HepG2 (cell line): ENCODE measurements around the gene SLC25A22. TPM values are rescaled to one million over a fixed set of nuclear protein-coding genes. Genes with fewer than 3 reads are reported as not detected.

ENCODE experiments used
- BHLHE40 ChIP-seq: IDR thresholded peaks from 2 replicates; pipeline ENCODE4 v1.6.1; 2011; ENCODE audit warnings: low read length, improper control_type of control experiment
- BRD4 ChIP-seq: sonication (generic); formaldehyde crosslinking; IDR thresholded peaks from 2 replicates; pipeline ENCODE4 v1.4.0; 2020; ENCODE audit warnings: missing genetic modification reagents
- CEBPG ChIP-seq: IDR thresholded peaks from 2 replicates; pipeline ENCODE4 v1.6.1; 2016
- CSRNP1 ChIP-seq: sonication (generic); formaldehyde crosslinking; IDR thresholded peaks from 2 replicates; pipeline ENCODE4 v1.8.1; 2023; ENCODE audit warnings: mild to moderate bottlenecking, missing genetic modification reagents
- FOSL1 ChIP-seq: sonication (generic); formaldehyde crosslinking; IDR thresholded peaks from 2 replicates; pipeline ENCODE4 v1.9.0; 2021; ENCODE audit warnings: missing genetic modification reagents, borderline replicate concordance
- FOSL2 ChIP-seq: sonication (generic); formaldehyde crosslinking; IDR thresholded peaks from 2 replicates; pipeline ENCODE4 v1.4.0; 2020; ENCODE audit warnings: missing genetic modification reagents
- HMGA1 ChIP-seq: sonication (generic); formaldehyde crosslinking; conservative IDR thresholded peaks from 2 replicates; pipeline ENCODE4 v1.4.0; 2020; ENCODE audit warnings: missing genetic modification reagents
- MED13 ChIP-seq: sonication (generic); formaldehyde crosslinking; IDR thresholded peaks from 2 replicates; pipeline ENCODE4 v1.5.0; 2020; ENCODE audit warnings: missing genetic modification reagents
- MXD3 ChIP-seq: IDR thresholded peaks from 2 replicates; pipeline ENCODE4 v1.6.1; 2016; ENCODE audit warnings: mild to moderate bottlenecking, missing biosample characterization, missing genetic modification reagents
- NFIB ChIP-seq: sonication (generic); formaldehyde crosslinking; IDR thresholded peaks from 2 replicates; pipeline ENCODE4 v1.9.0; 2021; ENCODE audit warnings: missing genetic modification reagents, mild to moderate bottlenecking, borderline replicate concordance
- NFYC ChIP-seq: IDR thresholded peaks from 2 replicates; pipeline ENCODE4 v1.6.1; 2016; ENCODE audit warnings: missing genetic modification reagents, missing compliant biosample characterization
- PCBP2 ChIP-seq: fragments of 200-400 bp; formaldehyde crosslinking; optimal IDR thresholded peaks from 2 replicates; pipeline ENCODE3; 2018; ENCODE audit warnings: low read length, low read depth; ENCODE audit not compliant: poor library complexity, severe bottlenecking
- SAP130 ChIP-seq: IDR thresholded peaks from 2 replicates; pipeline ENCODE4 v1.6.1; 2016; ENCODE audit warnings: low read depth
- SMARCE1 ChIP-seq: fragments of 450-650 bp; IDR thresholded peaks from 2 replicates; pipeline ENCODE4 v1.6.1; 2017; ENCODE audit warnings: borderline replicate concordance
- SNAPC5 ChIP-seq: sonication (generic); formaldehyde crosslinking; IDR thresholded peaks from 2 replicates; pipeline ENCODE4 v1.8.1; 2023; ENCODE audit warnings: mild to moderate bottlenecking, missing genetic modification reagents, borderline replicate concordance
- THRA ChIP-seq: sonication (generic); formaldehyde crosslinking; IDR thresholded peaks from 2 replicates; pipeline ENCODE4 v1.4.0; 2020; ENCODE audit warnings: missing genetic modification reagents, borderline replicate concordance
- TRIM22 ChIP-seq: fragments of 450-650 bp; IDR thresholded peaks from 2 replicates; pipeline ENCODE4 v1.6.1; 2017
- ZBTB33 ChIP-seq: sonication (generic); formaldehyde crosslinking; IDR thresholded peaks from 2 replicates; pipeline ENCODE4 v1.4.0; 2020; ENCODE audit warnings: missing genetic modification reagents
- ZBTB42 ChIP-seq: sonication (generic); formaldehyde crosslinking; IDR thresholded peaks from 2 replicates; pipeline ENCODE4 v1.5.0; 2020; ENCODE audit warnings: mild to moderate bottlenecking, missing genetic modification reagents
- ZNF264 ChIP-seq: sonication (generic); formaldehyde crosslinking; IDR thresholded peaks from 2 replicates; pipeline ENCODE4 v1.4.0; 2020; ENCODE audit warnings: missing genetic modification reagents
- ZNF331 ChIP-seq: sonication (generic); formaldehyde crosslinking; IDR thresholded peaks from 2 replicates; pipeline ENCODE4 v1.4.0; 2020; ENCODE audit warnings: missing genetic modification reagents
- ZNF367 ChIP-seq: sonication (generic); formaldehyde crosslinking; IDR thresholded peaks from 2 replicates; pipeline ENCODE4 v1.4.0; 2020; ENCODE audit warnings: missing genetic modification reagents, borderline replicate concordance
- ZNF451 ChIP-seq: sonication (generic); formaldehyde crosslinking; IDR thresholded peaks from 2 replicates; pipeline ENCODE4 v1.5.0; 2020; ENCODE audit warnings: mild to moderate bottlenecking, missing genetic modification reagents
- ZNF652 ChIP-seq: IDR thresholded peaks from 2 replicates; pipeline ENCODE4 v1.6.1; 2016; ENCODE audit warnings: low read depth, borderline replicate concordance
- ZNF773 ChIP-seq: sonication (generic); formaldehyde crosslinking; IDR thresholded peaks from 2 replicates; pipeline ENCODE4 v1.4.0; 2020; ENCODE audit warnings: missing genetic modification reagents, borderline replicate concordance
- polyA plus RNA-seq, 8 experiments: library from polyadenylated mRNA; depleted of rRNA in 3 of 8; stranded (reverse) in 7 of 8; unstranded in 1 of 8; fragments of >200 nt; fragmentation: Illumina TruSeq in 4 of 8; extraction: Trizol in 4 of 8; gene quantifications; 2 replicates each; pipeline versions ENCODE4 v1.2.1 to v1.2.3, GENCODE V29; 2011 to 2016; ENCODE audit warnings: low read depth in 4 of 8, missing spikeins in 1 of 8, mixed read lengths in 1 of 8; ENCODE audit not compliant: insufficient read depth in 1 of 8
- total RNA-seq, 5 experiments: library from RNA; depleted of rRNA; stranded (reverse); fragments of >200 nt; fragmentation: Illumina TruSeq; extraction: Trizol; gene quantifications; 2 replicates each; pipeline ENCODE4 v1.2.3, GENCODE V29; 2016; ENCODE audit warnings: low read depth in 1 of 5

The SLC25A22 gene
- total and polyA plus RNA-seq, 2 of the 13 experiments (the other 11 are each of a cell fraction or from before 2014, with no cell fraction given), result 12.4 to 19.2 TPM

GRCh38 chr11:843818-844692 is 46.0 kb upstream of the SLC25A22 start (continued):
- TF ChIP-seq PCBP2 (no peak), HMGA1 (no peak), CEBPG (CRISPR knock-in tag) (no peak), SNAPC5 (CRISPR knock-in tag) (no peak), ZNF652 (CRISPR knock-in tag) (no peak), ZNF773 (no peak), ZNF331 (CRISPR knock-in tag) (no peak; the same call in 1 of the 2 replicates), MED13 (CRISPR knock-in tag) (no peak), NFIB (CRISPR knock-in tag) (no peak), ZBTB33 (peak; percentile 22; the same call in 1 of the 2 replicates), ZNF367 (CRISPR knock-in tag) (no peak), SMARCE1 (no peak), THRA (CRISPR knock-in tag) (peak; percentile 52; the same call in 1 of the 2 replicates), ZNF451 (CRISPR knock-in tag) (peak; percentile 41; the same call in 1 of the 2 replicates), FOSL2 (peak; percentile 75), ZNF264 (no peak), MXD3 (CRISPR knock-in tag) (no peak), SAP130 (CRISPR knock-in tag) (peak; percentile 96), FOSL1 (CRISPR knock-in tag) (no peak), BRD4 (CRISPR knock-in tag) (no peak), ZBTB42 (CRISPR knock-in tag) (no peak), CSRNP1 (CRISPR knock-in tag) (no peak), BHLHE40 (peak; percentile 80), TRIM22 (no peak), NFYC (CRISPR knock-in tag) (no peak)
